NCI-H748 treated with DMSO at 0.1 percent for 48 hours (cell line): ENCODE measurements around the gene TOMM6.

ENCODE experiments used
- DNase-seq: peaks from one replicate; lab custom pipeline; 2025; lab: John Stamatoyannopoulos, UW

The TOMM6 gene

DNA sequence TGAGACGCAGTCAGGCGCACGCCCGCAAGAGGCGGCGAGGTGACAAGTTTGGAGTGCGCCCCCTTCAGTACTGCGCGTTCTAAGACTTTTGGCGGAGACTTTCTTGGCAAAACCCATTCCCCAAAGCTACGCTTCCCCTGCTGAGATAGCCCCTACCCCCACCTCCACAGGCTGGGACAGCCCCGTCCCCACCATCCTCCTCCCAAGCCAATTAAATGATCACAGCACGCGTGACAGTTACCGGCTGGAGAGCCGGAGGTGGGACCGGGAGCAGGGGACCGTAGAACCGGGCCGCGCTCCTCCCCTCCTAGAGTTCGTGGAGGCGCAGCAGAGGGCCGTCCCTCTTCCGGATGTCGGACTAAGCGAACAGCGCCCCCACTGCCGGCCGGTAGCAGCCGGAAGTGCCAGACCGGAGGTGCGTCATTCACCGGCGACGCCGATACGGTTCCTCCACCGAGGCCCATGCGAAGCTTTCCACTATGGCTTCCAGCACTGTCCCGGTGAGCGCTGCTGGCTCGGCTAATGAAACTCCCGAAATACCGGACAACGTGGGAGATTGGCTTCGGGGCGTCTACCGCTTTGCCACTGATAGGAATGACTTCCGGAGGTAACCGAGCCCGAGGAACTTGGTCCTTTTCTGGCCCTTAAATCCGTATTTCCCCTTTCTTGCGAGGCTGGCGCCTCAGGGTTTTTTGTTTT, at the start of gene TOMM6:
TSS of gene TOMM6 (plus strand) at position 476 of the 699 bp plus-strand sequence. CDS start at position 480, 4 bp downstream.
- peak; percentile 91 for DNase-seq

DNA sequence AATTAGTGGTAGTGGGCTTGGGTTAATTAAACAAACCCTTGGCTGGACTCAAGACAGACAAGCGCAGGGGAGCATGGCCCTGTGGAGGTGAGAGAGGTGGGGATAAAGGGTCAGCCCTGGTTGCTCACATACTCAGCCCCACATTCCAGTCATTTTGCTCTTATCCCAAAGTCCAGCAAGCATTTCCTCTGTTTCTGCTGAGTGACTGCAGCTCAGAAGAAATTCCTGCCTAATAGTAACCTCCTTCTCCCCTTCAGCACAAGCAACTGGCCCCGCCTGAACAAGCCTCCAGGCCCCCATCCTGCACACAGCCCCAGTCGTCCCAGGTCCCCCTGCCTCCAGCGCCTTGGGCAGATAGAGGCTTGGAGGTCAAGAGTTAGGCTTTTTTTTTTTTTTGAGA, 48.5 kb upstream of the TOMM6 start:
- DNase-seq: no peak

DNA sequence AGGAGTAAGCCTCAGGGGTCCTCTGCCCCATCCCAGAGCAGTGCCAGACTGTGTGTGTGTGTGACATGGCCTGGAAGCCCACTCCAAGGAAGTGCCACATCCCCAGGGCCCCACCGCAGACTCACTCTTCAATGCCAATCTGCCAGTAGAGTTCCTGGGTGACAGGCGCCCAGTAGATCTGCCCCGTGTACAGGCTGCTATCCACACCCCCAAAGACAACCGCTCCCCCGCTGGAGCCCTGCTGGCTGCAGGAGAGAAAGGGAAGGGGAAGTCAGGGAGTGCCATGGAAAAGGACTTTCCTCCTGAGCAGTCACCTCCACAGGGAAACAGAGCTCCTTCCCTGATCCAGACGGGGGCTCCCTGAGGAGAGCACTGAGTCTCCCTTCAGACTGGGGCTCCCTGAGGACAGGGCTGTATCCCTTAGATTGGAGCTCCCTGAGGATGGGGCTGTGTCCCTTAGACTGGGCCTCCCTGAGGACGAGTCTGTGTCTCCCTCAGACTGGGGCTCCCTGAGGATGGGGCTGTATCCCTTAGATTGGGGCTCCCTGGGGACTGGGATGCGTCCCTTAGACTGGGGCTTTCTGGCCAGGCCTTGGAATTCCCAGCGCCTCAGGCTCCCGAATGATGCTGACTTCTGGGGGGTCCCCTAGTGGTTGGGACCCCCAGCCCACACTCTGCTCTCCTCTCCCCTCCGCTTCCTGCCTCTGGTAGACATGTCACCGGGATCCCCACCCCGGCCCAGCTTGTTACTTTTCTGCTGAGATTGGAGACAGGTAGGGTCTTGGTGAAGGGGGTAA, 46.9 kb upstream of the TOMM6 start:
- DNase-seq: no peak

DNA sequence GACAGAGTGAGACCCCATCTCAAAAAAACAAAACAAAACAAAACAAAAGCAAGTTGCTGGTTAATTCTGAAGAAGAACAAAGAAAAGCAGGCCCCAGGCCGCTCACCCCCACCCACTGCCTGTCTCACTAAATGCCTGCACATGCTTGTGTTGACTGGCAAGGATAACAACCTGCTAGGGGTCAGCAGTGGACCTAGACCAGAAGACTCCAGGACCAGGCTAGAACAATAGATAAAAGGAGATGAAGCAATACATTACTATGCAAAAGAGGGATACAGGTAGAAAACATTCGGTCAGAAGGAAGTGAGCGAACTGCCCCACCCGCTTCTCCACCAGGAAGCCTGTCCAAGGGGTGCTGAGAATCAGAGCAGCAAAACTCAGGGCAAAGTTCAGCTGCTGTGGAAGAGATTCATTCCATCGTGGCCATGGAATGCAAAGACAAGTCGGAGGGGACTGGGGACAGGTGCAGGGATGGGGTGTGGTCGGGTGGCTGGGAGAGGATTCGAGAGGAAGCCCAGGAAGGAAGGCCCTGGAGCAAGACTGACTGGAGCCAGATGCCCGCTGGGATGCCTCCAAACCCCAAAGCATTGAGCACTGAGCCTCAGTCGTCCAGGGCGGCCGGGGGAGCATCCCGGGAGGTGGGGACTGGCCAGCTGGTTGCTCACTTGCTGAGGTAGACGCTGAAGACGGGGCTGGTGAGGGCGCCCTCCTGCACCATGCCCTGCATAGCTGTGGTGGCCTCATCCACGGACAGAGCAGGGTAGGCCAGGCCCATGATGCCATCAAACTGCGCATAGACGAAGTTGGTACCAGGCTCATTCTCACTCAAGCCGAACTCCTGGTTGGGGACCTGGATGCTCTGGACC, 45.6 kb upstream of the TOMM6 start:
- no peak for DNase-seq

DNA sequence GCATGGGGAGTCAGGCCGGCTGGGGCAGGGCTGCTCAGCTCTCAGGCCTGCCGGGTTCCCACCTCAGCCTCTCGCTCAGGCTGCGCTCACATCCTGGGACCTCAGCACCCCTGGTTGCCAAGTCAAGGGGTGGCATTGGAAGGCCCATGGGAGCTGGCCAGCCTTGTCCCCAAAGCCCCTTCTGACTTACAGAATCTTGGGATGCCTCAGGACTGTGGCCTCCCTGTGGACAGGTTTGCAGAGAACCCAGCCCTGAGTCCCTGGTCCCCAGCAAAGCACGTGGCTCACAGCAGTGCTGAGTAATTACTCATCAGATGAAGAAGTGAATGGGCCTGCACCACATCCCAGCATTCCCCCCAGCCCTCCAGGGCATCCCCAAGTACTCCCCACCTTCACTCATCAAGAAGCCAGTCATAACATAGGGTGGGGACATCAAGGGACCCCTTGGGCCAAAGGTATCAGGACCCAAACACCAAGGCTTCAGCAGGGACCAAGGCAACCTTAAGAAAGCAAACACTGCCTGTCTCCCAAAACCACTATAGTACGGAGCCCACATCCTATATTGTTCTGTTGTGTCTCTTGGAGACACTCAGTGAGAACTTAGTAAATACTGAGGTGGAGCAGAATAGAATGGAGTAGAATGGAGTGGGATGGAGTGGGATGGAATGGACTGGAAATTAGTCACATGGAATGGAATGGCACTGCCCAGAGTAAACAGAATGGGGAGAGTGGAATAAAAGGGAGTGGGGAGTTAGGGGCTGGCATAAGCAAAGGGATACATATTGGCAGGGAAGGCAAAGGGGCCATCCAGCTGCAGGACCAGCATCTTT, 43.9 kb upstream of the TOMM6 start:
- DNase-seq: no peak

DNA sequence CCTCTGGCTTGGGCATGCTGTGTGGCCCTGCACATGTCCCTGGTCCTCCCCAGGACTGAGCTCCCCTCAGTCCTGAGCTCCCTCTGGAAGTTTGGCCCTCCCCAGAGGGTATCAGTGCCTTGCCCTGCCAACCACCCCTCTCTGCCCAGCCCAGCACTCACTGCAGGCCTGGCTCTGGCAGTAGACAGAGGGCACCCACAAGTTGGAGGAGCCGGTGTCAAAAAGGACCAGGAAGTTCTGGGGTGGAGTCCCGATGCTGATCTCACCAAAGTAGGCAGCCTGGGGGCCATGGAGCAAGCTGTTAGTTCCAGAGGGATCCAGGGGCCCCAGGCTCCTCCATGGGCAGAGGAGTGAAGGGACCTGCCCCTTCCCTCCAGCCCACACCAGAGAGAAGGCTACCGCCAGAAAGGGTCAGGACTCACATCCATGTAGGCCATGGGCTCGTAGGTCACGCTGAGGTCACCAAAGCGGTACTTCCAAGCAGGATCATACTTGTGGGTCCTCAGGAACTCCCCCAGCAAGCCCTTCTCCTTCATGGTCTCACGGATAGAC, 43.2 kb upstream of the TOMM6 start:
- no peak for DNase-seq

DNA sequence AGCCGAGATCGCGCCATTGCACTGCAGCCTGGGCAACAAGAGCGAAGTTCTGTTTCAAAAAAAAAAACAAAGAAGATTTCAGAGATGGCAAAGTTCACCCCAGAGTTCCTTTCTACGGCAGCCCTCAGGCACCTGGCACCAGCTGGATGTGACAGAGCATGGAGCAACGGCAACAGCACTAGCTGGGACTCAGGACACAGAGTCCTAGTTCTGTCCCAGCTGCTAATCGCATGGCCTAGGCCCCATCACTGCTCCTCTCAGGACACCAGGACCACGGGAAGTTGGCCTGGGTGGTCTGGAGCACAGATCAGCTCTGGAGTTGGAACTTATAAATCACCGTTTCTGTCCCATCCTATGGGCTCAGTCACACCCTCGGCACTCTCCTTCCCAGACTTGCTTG, 41.4 kb upstream of the TOMM6 start:
- DNase-seq: no peak

DNA sequence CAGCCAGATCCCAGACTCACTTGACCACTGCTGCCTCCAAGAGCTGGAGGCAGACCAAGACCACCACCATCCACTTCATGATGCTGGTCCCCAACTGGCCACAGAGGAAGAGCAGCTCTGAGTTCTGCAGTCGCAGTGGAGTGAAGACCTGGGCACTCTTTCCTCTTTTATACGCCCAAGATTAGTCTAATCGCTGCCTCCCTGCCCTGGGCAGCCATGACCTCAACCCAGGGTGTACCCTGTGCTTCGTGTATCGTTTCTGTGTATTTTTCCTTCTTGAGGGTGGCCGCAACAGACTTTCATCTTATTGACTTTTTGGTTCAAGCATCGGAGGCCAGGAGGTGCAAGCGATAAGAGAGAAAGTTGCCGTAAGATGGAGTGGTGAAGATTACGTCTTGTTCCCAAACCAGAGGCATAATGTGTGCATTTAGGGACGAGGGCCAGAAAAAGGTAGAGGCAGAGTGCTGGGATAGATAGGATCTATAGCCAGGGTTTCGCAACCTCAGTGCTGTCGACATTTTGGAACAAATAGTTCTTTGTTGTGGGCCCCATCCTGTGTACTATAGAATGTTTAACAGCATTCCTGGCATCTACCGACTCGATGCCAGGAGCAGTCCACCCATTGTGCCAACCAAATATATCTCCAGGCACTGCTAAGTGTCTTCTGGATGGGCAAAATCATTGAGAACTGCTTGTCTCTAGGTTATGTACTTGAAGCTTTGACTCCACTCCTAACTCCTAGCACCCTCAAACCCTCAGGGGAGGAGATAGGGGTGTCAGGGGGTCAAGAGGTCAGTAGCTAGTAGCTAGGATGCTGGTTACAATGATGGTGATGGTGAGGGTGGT, 40.0 kb upstream of the TOMM6 start, which contains the start of gene PGC:
TSS of gene PGC (minus strand) at position 142 of the 846 bp plus-strand sequence. CDS start at position 79, 63 bp downstream.
- DNase-seq: no peak

DNA sequence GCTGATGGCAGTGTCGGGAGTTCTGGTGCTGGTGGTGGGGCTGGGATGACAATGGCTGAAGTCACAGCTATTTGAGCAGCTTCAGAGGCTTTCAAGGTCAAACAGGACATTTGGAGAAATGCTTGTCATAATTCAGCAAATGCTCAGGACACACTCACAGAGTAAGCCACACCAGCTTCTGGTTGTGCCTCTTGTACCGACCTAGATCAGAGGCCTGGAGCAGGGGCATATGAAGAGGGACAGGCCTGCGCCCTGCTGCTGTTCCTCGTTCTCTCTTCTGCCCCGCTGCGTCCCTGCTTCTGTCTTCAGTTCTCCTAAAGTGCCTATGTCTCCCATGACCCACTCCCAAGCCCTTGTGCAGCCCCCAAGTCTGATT, 39.4 kb upstream of the TOMM6 start:
- DNase-seq: no peak

DNA sequence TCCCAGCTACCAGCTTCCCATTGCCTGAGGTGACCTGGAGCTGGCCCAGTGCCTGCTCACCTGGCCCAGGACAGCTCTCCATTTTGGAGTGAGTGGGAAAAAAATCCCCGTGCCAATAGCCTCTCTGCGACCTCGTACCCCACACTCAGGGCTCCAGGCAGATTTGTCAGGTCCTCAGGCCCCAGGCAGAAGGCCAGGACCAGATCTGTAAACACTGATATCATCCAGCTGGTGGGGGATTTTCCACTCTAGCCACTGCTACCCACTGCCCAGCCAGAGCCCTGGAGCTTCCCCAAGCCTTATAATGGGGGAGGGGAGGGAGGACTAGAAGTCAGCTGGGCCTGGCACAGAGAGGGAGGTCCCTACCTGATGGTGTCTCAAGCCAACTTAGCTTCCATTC, 39.0 kb upstream of the TOMM6 start:
- no peak for DNase-seq

DNA sequence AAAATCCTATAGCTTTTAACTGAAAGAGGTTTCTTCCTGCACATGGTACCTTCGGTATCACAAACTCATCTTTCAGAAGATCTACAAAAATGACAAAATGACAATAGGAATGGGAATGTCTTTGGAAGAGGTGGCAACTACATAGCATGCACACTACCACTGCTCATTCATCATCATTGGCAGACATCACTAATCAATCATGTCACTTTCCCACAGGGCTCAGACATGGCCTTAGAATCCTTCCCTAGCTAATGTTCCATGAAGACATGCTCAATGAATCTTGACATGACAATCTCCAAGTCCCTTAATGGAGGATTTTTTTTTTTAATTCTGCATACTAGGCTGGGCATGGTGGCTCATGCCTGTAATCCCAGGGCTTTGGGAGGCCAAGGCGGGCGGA, 37.1 kb upstream of the TOMM6 start:
- no peak for DNase-seq

DNA sequence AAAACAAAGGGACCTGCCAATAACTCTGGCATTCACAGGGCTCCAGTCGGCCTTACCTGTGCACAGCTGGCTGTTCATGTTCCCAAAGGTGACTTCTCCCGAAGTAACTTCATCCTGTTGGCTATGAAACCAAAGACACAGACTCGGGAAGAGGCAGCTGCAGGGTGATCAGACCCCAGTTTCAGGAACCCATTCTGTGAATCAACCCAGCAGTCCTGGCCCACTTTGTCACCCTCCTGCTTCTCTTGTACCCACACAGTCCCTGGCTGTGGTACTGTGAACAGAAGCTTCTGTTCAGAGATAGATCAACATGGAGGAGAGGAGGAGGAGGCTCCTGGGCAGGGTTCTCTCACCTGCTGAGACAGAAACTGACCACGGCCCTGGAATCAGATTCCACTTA, 31.6 kb upstream of the TOMM6 start:
- no peak for DNase-seq

DNA sequence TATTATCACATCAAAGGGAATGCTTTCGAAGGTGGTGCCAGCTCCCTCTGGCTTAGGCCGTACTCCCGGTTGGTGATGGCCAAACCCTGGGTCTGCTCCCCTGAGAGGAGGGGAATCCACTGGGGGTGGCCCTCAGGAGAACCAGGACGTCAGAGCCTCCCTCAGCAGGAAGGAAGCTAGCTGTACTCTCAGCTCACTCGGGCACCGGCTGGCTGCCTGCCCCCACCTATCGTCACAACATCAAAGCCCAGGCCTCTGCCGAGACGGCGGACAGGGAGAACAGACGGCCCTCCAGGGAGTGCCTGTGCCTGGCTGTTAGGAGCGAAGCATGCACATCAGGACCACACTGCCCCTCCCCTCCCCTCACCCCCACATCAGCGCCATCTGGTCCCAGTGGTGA, 31.1 kb upstream of the TOMM6 start:
- DNase-seq: no peak

DNA sequence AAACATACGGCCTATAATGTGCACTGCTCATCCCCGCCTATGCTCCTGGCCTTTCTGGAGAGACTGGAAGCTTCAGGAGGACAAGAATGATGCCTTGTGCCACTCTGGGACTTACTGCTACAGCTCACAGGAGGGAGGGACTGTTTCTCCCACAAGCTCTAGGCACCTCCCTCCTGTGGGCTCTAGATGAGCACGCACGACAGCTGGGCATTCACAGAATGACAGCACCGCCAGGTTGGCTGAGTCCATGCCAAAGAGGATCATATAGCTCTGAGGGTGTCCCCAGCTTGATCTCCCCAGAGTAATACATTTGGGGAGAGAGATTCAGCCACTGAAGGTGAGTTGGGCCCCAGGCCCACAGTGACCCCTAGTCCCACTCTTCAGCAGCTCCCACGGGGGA, 30.2 kb upstream of the TOMM6 start:
- no peak for DNase-seq

DNA sequence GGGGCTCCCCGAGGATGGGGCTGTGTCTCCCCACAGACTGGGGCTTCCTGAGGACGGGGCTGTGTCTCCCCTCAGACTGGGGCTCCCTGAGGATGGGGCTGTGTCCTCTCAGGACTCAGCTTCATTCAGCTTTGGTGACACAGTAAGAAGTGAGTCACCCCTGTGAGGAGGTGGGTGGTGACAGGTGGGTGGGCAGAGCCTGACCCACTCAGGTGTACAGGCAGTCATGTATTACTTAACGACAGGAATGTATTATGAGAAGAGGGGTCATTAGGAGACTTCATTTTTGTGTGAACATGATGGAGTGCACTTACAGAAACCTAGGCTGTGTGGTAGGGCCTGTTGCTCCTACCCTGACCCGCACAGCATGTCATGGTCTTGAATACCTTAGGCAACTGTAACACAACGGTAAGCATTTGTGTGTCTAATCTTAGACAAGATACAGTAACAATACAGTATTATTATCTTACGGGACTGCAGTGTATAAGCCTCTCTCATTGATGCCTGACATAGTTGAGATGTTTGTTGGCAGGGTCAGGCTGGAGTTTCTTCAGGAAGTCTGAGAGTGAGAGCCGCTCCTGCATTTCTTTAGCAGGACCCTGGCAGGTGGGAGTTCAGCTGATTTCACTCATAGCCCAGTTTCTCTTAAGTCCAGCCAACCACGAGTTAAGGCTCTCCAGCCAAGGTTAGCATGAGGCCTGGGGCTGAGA, 29.4 kb upstream of the TOMM6 start:
- no peak for DNase-seq

DNA sequence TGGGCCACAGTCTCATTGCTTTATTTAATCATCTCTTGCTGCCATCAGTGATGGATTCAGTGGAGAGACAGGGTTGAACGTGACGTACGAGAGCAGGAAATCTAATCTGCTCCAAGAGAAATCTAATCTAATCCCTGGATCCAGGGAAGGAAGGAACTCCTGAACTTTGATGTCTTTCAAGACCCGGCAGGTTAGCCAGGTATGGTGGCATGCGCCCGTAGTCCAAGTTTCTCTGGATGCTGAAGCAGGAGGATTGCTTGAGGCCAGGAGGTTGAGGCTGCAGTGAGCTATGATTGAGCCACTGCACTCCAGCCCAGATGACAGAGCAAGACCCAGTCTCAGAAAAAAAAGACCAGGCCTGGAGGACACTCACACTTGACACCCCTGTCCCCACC, 28.9 kb upstream of the TOMM6 start:
- no peak for DNase-seq

DNA sequence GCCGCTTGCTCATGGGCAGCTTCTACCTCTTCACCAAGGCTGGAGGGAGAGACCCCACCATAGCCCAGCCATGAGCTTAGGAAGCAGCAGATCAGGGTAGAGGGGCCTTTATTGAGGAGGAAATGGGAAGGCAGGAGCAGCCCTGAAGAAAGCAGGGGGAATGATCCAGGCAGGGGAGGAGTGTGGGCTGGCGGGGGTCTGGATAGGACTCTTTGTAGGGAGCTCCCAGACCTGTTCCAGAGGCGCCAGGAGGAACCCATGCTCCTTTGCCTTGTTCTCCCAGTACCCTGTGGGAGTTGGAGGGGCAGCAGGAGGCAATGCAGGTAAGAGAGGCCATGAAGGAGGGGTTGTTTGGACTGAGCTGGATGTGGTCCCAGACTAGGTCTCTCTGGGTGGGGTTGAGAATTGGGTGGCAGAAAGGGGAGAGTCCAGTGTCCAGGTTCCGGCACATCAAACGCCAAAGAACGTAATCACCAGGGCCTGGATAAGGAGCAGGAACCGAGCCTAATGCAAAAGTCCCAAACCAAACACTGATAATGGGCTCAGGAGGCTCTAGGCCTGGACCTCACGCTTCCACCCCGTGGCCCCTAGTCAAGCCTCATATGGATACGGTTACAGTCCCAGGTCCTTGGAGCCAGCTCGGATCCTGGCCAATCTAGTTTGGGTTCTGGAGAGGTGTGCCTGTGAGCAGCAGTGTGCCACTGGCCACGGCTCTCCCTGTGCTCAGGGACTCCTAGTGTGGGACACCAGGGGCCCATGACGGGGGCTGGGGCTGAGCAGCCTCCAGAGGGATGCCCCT, 28.2 kb upstream of the TOMM6 start:
- no peak for DNase-seq

DNA sequence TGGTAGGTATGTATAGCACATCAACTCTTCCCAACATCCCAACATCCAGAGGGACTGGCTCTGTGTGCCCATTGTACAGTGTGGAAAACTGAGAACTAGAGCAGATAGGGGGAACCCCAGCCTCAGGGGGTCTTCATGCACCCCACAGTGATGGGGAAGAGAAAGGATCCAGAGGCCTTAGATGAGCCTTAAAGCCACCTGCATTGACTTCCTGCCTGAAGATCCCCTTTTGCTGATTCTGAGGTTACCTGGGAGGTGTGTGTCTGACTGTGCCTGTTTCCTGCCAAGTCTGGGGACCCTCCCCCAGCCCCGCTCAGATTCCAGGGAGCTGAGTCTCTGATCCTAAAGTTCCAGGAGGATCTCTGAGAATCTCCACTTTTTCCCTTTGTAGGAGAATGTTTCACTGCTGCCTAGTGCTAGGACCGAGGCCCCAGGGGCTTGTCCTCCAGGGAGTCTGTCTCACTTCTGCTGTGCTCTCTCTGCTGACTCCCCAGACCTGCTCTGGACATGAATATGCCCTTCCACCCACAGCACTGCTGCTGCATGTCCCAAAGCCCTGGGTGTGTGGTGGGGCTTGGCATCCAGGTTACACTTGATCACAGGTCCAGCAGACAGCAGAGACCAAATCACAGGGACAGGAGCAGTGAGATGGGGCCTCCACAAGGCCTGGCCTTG, 27.5 kb upstream of the TOMM6 start:
- DNase-seq: no peak
